GM04503 (cell line): ENCODE measurements around the gene TMEM9.

Source experiments
- DNase-seq: peaks from one replicate; pipeline ENCODE4 v3.0.0-alpha.2; 2012; ENCODE audit warnings: low read depth

The TMEM9 gene

DNA sequence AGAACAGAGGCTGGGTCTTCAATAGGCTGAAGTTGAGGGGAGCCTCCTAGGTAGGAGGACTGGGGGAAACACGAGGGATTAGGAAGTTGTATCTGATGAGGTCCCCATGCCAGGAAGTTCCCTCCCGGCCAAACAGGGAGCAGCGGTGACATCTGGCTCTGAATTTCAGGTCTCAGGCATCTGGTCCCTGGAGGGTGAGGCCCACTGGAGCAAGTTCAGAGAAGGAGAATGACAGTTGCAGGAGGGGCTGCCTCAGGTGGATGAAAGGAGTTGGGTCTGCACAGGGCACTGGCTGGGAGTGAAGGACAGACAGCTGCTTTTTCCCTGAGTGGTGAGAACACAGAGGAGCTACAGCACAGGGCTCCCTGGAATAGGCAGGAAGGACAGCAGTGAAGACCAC is 9.1 kb downstream of the TMEM9 start:
- DNase-seq = no peak

DNA sequence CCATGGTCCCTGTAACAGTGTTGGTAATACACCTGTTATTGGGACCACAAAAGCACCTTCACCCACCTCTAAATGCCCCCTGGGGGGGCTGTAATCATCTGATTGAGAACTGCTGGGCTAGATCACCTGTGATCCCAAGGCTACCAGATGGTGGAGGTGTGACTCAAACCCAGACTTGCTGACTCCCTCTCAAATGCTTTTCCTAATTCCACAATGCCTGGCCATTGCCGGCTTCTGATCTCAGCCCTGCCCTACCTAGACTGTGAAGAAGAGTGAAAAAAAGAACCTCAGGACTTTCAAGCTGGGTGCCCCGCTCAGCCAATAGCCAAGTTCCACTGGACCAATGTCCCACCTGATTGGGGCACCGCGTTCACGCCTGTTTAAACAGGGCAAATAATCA is 9.6 kb downstream of the TMEM9 start:
- no peak for DNase-seq

GRCh38 chr1:201143726-201144635 is 10.3 kb downstream of the TMEM9 start:
- no peak for DNase-seq

GRCh38 chr1:201142849-201143725 is 11.2 kb downstream of the TMEM9 start:
- no peak for DNase-seq

- no peak for DNase-seq
Measured at GRCh38 chr1:201142011-201142848, 12.0 kb downstream of the TMEM9 start.

DNA sequence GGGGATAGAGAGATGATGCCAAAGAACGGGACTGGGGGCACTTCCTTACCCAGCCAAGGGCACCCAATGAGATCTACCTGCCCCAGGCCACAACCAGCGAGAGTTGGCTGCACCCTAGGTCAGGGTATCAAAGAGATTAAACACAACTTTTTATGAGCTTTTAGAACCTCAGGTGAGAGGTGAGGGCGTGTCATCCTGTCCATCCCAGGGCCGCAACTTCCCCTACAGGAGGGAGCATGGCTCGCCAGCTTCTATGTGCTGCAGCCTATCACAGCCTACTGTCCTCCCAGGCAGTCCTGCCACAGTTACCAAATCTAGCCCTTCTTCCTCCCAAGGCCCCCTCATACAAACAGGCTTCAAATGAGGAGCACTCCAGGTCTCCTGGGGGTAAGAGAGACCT is 12.9 kb downstream of the TMEM9 start:
- no peak for DNase-seq

GRCh38 chr1:201140941-201141260 is 13.4 kb downstream of the TMEM9 start:
- DNase-seq = no peak

DNA sequence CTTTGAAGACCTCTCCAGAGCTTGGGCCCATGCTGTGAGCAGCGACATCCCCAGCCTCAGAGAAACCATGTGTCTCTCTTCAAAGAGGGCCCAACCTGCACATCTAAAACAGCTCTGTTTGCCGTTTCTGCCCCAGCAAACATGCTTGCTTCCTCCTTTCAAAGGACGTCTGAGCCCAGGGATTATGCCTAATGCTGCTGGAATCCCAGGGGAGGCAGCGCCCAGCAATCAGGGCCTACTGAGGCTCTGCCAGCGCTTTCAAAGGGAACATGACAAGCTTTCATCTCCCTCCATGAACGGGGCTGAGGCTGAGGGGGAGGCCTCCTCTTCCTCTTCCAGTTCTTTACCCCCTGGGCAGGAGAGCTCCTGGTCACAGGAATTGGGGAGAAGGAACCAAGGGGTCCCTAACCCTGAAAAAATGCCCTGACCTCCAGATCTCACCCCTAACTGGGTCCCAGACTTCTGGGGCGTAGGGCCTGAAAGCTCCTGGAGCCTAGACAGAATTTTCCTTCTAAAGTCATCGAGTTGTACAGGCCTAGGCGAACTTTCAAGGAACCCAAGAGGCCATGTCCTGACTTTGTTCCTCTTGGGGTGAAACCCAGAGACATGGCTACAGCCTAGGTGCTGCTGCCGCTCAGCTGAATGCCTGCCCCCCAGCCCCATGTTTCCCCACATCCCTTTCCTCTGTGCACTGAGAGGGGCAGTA is 13.9 kb downstream of the TMEM9 start:
- DNase-seq = no peak

DNA sequence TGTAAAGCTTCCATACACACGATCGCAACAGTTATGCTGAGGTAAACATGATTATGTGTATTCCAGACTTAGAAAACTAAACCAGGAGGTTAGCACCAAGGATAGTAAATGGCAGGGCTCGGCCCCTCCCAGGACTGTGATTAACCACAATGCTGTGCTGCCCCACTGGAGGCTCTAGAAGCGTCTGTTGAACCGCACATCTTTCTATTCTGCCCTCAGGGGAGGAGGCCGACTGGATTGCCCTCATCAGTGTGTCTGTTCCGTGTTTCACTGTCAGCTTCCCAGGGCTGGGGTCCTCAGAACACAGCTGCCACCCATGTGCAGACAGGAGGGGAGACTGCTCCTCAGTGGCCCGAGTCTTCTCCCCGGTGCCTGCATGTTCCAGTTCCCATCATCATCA is 14.5 kb downstream of the TMEM9 start:
- no peak for DNase-seq

- DNase-seq = no peak
Measured at GRCh38 chr1:201139306-201139705, 15.0 kb downstream of the TMEM9 start.

GRCh38 chr1:201138311-201138840 is 15.9 kb downstream of the TMEM9 start:
- DNase-seq = no peak

GRCh38 chr1:201137579-201138310 is 16.5 kb downstream of the TMEM9 start:
- peak; percentile 77 for DNase-seq

GRCh38 chr1:201137024-201137392 is 17.3 kb downstream of the TMEM9 start:
- no peak for DNase-seq

DNA sequence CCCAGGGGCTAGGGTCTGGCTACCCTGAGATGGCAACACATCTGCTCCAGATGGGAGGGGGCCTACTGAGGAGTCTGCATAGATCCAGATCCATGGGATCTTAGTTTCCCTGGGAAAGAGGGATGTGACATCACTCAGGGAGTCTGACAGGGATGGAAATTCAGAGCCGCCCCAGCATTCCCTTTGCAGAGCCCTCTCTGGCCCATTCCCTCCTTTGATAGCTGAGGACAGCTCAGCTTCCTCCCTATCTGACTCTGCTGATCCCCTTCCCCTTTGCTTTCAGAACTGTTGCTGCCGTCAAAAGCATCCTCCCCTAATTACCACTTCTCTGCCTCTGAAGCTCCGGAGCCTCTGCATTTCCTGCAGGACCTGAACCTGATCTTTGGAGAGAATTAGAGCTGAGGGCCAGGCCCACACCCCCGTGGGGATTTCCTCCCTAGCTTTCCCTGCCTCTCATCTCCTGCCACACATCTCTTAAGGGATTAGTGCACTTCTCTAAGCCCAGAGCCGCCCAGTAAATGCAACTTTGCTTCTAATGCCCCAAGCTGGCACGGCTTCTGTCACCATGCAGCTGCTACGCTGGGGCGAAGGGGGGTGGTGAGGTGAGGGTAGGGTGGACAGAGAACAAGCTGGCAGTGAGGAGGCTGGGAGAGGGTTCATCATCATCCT is 17.8 kb downstream of the TMEM9 start:
- DNase-seq = no peak

DNA sequence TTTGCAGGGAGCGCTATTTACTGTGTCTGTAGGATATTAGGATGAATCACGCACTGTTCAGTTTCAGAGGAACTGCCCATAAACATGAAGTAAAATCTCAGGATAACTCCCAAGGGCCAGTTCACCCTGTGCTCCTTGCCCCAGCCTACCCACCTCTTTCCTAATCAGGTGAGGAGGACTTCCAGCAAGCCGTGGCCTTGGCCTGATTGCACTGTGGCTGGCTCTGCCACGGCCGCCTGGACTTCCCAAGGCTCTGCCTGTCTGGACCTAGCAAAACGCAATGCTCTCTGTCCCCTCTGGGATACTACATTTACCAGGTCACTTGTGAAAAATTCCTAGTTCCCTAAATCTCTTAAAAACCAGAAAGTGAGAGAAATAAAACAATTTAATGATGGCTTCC is 19.9 kb downstream of the TMEM9 start:
- DNase-seq = no peak

DNA sequence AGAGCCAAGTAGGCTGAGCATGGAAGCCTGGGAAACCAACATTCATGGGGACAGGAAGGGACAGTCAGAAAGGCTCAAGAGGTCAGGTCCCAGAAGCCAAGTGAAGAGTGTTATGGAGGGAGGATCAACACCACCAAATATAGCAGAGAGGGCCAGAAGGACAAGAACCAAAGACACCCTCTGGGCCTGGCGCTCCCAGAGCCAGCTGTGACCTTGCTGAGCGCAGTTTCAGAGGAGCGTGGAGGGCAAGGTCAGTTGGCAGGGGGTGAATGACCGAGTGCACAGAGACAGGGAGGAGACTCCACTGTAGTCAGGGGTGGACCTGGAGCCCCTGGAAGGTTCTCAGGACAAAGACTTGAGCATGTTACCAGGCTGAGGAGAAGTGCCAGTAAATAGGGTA is 22.9 kb downstream of the TMEM9 start:
- DNase-seq = no peak

DNA sequence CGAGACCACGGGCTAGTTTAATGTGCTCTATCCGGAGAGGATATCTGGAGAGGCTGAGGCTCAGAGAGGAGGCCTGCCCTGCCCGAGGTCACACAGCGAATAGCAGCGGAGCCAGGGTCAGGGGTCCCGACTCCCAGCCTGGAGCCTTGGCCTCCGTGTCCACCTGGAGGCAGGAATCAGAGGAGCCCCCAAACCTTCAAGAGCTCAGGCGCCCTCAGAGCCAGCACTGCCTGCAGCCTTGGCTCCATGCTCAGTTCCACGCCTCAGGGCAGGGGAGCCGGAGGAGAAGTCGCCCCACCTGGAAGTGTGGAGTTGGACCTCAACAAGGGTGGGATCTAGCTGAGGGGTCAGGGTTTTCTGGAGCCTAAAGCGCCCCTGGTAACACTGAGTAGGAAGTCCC is 25.3 kb downstream of the TMEM9 start:
- no peak for DNase-seq

DNA sequence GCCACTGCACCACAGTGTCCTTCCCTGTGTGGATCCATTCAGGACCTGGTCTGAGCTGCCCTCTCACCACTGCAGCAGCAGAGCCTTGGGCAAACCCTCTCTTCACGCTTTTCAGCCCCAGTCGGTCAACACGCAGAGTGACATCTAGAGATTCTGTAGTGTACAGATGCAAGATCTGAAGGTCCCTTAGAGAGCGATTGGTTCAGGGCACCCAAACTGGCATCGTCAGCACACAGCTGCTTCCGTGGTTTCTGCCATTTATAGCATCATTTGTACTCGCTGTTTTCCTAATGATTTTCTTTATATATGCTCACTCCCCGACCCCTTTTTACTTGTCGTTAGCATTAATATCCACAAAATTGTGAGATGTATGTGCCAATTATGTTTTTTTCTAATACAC is 25.8 kb downstream of the TMEM9 start:
- no peak for DNase-seq

DNA sequence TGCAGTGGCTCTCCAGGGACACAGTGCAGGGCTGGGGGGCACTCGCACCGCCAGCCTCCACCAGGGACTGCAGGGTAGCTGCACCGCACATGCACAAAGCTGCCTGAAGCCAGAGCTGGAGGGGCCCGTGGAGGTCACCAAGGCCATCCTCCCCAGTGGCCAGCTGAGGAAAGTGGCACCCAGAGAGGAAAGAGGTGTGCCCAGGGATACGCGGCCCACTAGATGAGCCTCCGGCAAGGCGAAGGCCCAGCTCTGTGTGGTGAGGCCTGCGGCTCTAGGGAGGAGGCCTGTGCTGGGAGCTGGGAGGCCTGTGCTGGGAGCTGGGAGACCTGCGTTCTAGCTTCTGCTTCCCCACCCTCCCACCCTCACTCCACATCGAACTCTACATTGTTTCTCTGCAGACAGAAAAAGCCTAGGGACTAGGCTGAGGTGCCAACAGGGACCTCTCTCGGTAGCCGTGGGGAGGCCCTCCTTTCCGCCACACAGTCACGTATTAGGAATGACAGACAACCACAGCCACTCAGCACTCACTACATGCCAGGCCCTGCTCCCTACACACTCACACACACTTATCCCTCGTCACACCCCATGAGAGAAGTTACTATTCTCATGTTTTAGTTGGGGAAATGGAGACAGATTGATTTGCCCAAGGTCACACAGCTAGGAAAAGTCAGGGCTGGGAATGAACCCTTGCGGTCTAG is 26.4 kb downstream of the TMEM9 start:
- no peak for DNase-seq
